ENCODE data around the gene NT5DC4.
A peak's percentile ranks its signal among the peaks of the same experiment; 100 is the strongest.

DNA sequence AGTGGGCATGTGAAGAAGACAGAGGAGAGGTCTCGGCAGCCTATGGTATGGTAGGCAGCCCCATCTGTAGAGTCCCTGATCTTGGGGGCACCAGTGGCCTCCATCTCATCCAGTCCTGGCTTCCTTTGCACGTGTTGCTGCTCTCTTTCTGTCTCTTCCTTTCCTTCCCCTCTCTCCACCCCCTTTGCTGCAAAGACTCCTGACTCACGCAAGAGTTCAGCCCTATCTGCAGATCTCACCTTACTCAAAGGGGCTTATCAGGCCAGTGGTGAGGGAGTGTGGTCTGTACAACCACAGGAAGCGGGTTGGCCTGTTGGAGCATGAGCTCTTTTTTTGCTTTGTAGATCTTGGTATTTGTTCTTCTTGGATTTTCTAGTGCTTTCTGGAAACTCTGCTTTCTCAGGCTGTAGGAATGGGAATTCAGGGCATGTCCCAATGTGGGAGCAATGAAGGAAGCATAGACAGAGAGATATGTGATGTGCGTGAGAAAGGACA is 14.6 kb upstream of the NT5DC4 start:
- TF ChIP-seq, protein P1, sequence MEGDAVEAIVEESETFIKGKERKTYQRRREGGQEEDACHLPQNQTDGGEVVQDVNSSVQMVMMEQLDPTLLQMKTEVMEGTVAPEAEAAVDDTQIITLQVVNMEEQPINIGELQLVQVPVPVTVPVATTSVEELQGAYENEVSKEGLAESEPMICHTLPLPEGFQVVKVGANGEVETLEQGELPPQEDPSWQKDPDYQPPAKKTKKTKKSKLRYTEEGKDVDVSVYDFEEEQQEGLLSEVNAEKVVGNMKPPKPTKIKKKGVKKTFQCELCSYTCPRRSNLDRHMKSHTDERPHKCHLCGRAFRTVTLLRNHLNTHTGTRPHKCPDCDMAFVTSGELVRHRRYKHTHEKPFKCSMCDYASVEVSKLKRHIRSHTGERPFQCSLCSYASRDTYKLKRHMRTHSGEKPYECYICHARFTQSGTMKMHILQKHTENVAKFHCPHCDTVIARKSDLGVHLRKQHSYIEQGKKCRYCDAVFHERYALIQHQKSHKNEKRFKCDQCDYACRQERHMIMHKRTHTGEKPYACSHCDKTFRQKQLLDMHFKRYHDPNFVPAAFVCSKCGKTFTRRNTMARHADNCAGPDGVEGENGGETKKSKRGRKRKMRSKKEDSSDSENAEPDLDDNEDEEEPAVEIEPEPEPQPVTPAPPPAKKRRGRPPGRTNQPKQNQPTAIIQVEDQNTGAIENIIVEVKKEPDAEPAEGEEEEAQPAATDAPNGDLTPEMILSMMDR (conservative IDR thresholded peaks at IDR 0.05; ENCODE audit: low read depth, low read length), result no peak
- TF ChIP-seq USF2 (IDR thresholded peaks at IDR 0.05; ENCODE audit: low read depth, low read length) (no peak), POLR2A (IDR thresholded peaks at IDR 0.05; ENCODE audit: low read depth, low read length) (no peak), MAZ (IDR thresholded peaks at IDR 0.05; ENCODE audit: borderline replicate concordance, low read depth, low read length) (no peak), MXI1 (IDR thresholded peaks at IDR 0.05; ENCODE audit: borderline replicate concordance, low read depth, low read length) (no peak), SMC3 (IDR thresholded peaks at IDR 0.05; ENCODE audit: low read depth, low read length) (no peak), RAD21 (IDR thresholded peaks at IDR 0.05; ENCODE audit: low read length) (no peak), BHLHE40 (IDR thresholded peaks at IDR 0.05; ENCODE audit: low read depth, low read length) (peak; percentile 14; the same call in 1 of the 2 replicates), FOS (IDR thresholded peaks at IDR 0.05; ENCODE audit: low read depth, low read length) (no peak), CEBPB (IDR thresholded peaks at IDR 0.05; ENCODE audit: low read depth, low read length) (no peak), MAFK (IDR thresholded peaks at IDR 0.05; ENCODE audit: low read depth, low read length) (no peak)
- TF ChIP-seq, protein P2, sequence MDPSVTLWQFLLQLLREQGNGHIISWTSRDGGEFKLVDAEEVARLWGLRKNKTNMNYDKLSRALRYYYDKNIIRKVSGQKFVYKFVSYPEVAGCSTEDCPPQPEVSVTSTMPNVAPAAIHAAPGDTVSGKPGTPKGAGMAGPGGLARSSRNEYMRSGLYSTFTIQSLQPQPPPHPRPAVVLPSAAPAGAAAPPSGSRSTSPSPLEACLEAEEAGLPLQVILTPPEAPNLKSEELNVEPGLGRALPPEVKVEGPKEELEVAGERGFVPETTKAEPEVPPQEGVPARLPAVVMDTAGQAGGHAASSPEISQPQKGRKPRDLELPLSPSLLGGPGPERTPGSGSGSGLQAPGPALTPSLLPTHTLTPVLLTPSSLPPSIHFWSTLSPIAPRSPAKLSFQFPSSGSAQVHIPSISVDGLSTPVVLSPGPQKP (IDR thresholded peaks at IDR 0.05; ENCODE audit: borderline replicate concordance, low read depth, low read length), result no peak

All from IMR-90 (cell line).